ENCODE data around the gene LBX2. TPM values are rescaled to one million over a fixed set of nuclear protein-coding genes. Genes with fewer than 3 reads are reported as not detected.
A peak's percentile ranks its signal among the peaks of the same experiment; 100 is the strongest.
"Not testable (repeated sequence)": the region's sequence is repeated elsewhere in the genome, so short reads cannot be mapped to it uniquely, and the experiment has no call there.

LBX2 gene
- total and polyA plus RNA-seq, 4 donors, result 0.75 to 1.7 (median 0.87) TPM

- WGBS, 2 donors, result 43% methylated on average over 19 of the region's 19 CpGs
- Histone ChIP-seq H3K4me1 (ENCODE audit: control insufficient read depth in 1 of 2, insufficient read depth in 2 of 2, low read length in 2 of 2) (no peaks in the 10 kb centered on the region), H3K9me3 (ENCODE audit: control insufficient read depth, low read length) (no peaks in the 10 kb centered on the region), H3K4me3 (ENCODE audit: low read length in 2 of 2) (no peak overlapping the region), H3K27ac (ENCODE audit: low read depth in 1 of 2, low read length in 2 of 2) (no peak overlapping the region), H3K27me3 (ENCODE audit: control insufficient read depth in 1 of 2, insufficient read depth in 2 of 2, low read length in 1 of 2) (no peaks in the 10 kb centered on the region), H3K36me3 (ENCODE audit: control insufficient read depth in 1 of 2, insufficient read depth in 2 of 2, low read length in 1 of 2) (no peaks in the 10 kb centered on the region)
- ATAC-seq (ENCODE audit: low FRiP score) (no peak), DNase-seq (peak in 1 of 2 donors; percentile 34)
- intact Hi-C loops (cut with DNase I), result no loop called here
These were observed 2.2 kb downstream of the LBX2 start for GRCh38 chr2:74496997-74497776.

GRCh38 chr2:74495440-74495839, 4.0 kb downstream of the LBX2 start:
- H3K4me3 ChIP-seq (ENCODE audit: low read length in 2 of 2), result no peak overlapping the region
- intact Hi-C loops (cut with DNase I), result no loop called here
- WGBS, 2 donors, result 83 to 96% methylated on average over 1 of the region's 1 CpG
- no peaks in the 10 kb centered on the region for H3K4me1 ChIP-seq (ENCODE audit: control insufficient read depth in 1 of 2, insufficient read depth in 2 of 2, low read length in 2 of 2)
- no peak for ATAC-seq (ENCODE audit: low FRiP score)
- no peak overlapping the region for H3K27ac ChIP-seq (ENCODE audit: low read depth in 1 of 2, low read length in 2 of 2)
- no peaks in the 10 kb centered on the region for H3K27me3 ChIP-seq (ENCODE audit: control insufficient read depth in 1 of 2, insufficient read depth in 2 of 2, low read length in 1 of 2)
- H3K9me3 ChIP-seq (ENCODE audit: control insufficient read depth, low read length), result no peaks in the 10 kb centered on the region
- DNase-seq, result no peak
- peaks cover 0 to 11% of the 10 kb centered on the region in 2 donors for H3K36me3 ChIP-seq (ENCODE audit: control insufficient read depth in 1 of 2, insufficient read depth in 2 of 2, low read length in 1 of 2)

GRCh38 chr2:74493546-74493945, 5.9 kb downstream of the LBX2 start:
- H3K9me3 ChIP-seq (ENCODE audit: control insufficient read depth, low read length), result no peaks in the 10 kb centered on the region
- ATAC-seq (ENCODE audit: low FRiP score), result no peak

GRCh38 chr2:74491648-74492544, 7.5 kb downstream of the LBX2 start:
- 91 to 98% methylated on average over 12 of the region's 12 CpGs for WGBS, 2 donors
- DNase-seq (peak in 1 of 2 donors; percentile 20), ATAC-seq (ENCODE audit: low FRiP score) (no peak)
- no peaks in the 10 kb centered on the region for H3K27me3 ChIP-seq (ENCODE audit: control insufficient read depth in 1 of 2, insufficient read depth in 2 of 2, low read length in 1 of 2)
- no peak overlapping the region for H3K27ac ChIP-seq (ENCODE audit: low read depth in 1 of 2, low read length in 2 of 2)
- H3K36me3 ChIP-seq (ENCODE audit: control insufficient read depth in 1 of 2, insufficient read depth in 2 of 2, low read length in 1 of 2), result peaks cover 0 to 13% of the 10 kb centered on the region in 2 donors
- H3K9me3 ChIP-seq (ENCODE audit: control insufficient read depth, low read length), result no peaks in the 10 kb centered on the region
- intact Hi-C loops (cut with DNase I), result no loop called here
- no peaks in the 10 kb centered on the region for H3K4me1 ChIP-seq (ENCODE audit: control insufficient read depth in 1 of 2, insufficient read depth in 2 of 2, low read length in 2 of 2)
- H3K4me3 ChIP-seq (ENCODE audit: low read length in 2 of 2), result no peak overlapping the region

More at GRCh38 chr2:74493546-74493945, 5.9 kb downstream of the LBX2 start:
- H3K36me3 ChIP-seq (ENCODE audit: control insufficient read depth in 1 of 2, insufficient read depth in 2 of 2, low read length in 1 of 2), result peaks cover 0 to 13% of the 10 kb centered on the region in 2 donors
- H3K27ac ChIP-seq (ENCODE audit: low read depth in 1 of 2, low read length in 2 of 2), result no peak overlapping the region
- no peaks in the 10 kb centered on the region for H3K27me3 ChIP-seq (ENCODE audit: control insufficient read depth in 1 of 2, insufficient read depth in 2 of 2, low read length in 1 of 2)
- no peak for DNase-seq
- WGBS, 2 donors, result 82 to 87% methylated on average over 3 of the region's 3 CpGs
- no peak overlapping the region for H3K4me3 ChIP-seq (ENCODE audit: low read length in 2 of 2)
- H3K4me1 ChIP-seq (ENCODE audit: control insufficient read depth in 1 of 2, insufficient read depth in 2 of 2, low read length in 2 of 2), result no peaks in the 10 kb centered on the region
- intact Hi-C loops (cut with DNase I), result no loop called here

- H3K27ac ChIP-seq (ENCODE audit: low read depth in 1 of 2, low read length in 2 of 2), result no peak overlapping the region
- DNase-seq, result peak in 1 of 2 donors; percentile 11
- peaks cover 0 to 13% of the 10 kb centered on the region in 2 donors for H3K36me3 ChIP-seq (ENCODE audit: control insufficient read depth in 1 of 2, insufficient read depth in 2 of 2, low read length in 1 of 2)
- H3K27me3 ChIP-seq (ENCODE audit: control insufficient read depth in 1 of 2, insufficient read depth in 2 of 2, low read length in 1 of 2), result no peaks in the 10 kb centered on the region
- H3K9me3 ChIP-seq (ENCODE audit: control insufficient read depth, low read length), result no peaks in the 10 kb centered on the region
- intact Hi-C loops (cut with DNase I), result no loop called here
- 94 to 96% methylated on average over 9 of the region's 9 CpGs for WGBS, 2 donors
- H3K4me3 ChIP-seq (ENCODE audit: low read length in 2 of 2), result no peak overlapping the region
- no peak for ATAC-seq (ENCODE audit: low FRiP score)
- no peaks in the 10 kb centered on the region for H3K4me1 ChIP-seq (ENCODE audit: control insufficient read depth in 1 of 2, insufficient read depth in 2 of 2, low read length in 2 of 2)
These were observed 9.5 kb downstream of the LBX2 start for GRCh38 chr2:74489906-74490305.

GRCh38 chr2:74488643-74489481, 10.5 kb downstream of the LBX2 start:
- peaks cover 0 to 13% of the 10 kb centered on the region in 2 donors for H3K36me3 ChIP-seq (ENCODE audit: control insufficient read depth in 1 of 2, insufficient read depth in 2 of 2, low read length in 1 of 2)
- no peaks in the 10 kb centered on the region for H3K9me3 ChIP-seq (ENCODE audit: control insufficient read depth, low read length)
- H3K27ac ChIP-seq (ENCODE audit: low read depth in 1 of 2, low read length in 2 of 2), result no peak overlapping the region
- WGBS, 2 donors, result 89 to 90% methylated on average over 9 of the region's 9 CpGs
- DNase-seq (peak in 1 of 2 donors; percentile 6), ATAC-seq (ENCODE audit: low FRiP score) (no peak)
- H3K4me3 ChIP-seq (ENCODE audit: low read length in 2 of 2), result no peak overlapping the region
- H3K4me1 ChIP-seq (ENCODE audit: control insufficient read depth in 1 of 2, insufficient read depth in 2 of 2, low read length in 2 of 2), result no peaks in the 10 kb centered on the region
- no peaks in the 10 kb centered on the region for H3K27me3 ChIP-seq (ENCODE audit: control insufficient read depth in 1 of 2, insufficient read depth in 2 of 2, low read length in 1 of 2)
- intact Hi-C loops (cut with DNase I), result no loop called here

- no peaks in the 10 kb centered on the region for H3K9me3 ChIP-seq (ENCODE audit: control insufficient read depth, low read length)
- 92 to 96% methylated on average over 2 of the region's 2 CpGs for WGBS, 2 donors
- no peak overlapping the region for H3K27ac ChIP-seq (ENCODE audit: low read depth in 1 of 2, low read length in 2 of 2)
- DNase-seq (peak in 1 of 2 donors; percentile 19), ATAC-seq (ENCODE audit: low FRiP score) (no peak)
- H3K36me3 ChIP-seq (ENCODE audit: control insufficient read depth in 1 of 2, insufficient read depth in 2 of 2, low read length in 1 of 2), result peaks cover 0 to 8% of the 10 kb centered on the region in 2 donors
- H3K4me3 ChIP-seq (ENCODE audit: low read length in 2 of 2), result no peak overlapping the region
- intact Hi-C loops (cut with DNase I), result no loop called here
- peaks cover 0 to 3% of the 10 kb centered on the region in 2 donors for H3K4me1 ChIP-seq (ENCODE audit: control insufficient read depth in 1 of 2, insufficient read depth in 2 of 2, low read length in 2 of 2)
- H3K27me3 ChIP-seq (ENCODE audit: control insufficient read depth in 1 of 2, insufficient read depth in 2 of 2, low read length in 1 of 2), result no peaks in the 10 kb centered on the region
These were observed 13.3 kb downstream of the LBX2 start for GRCh38 chr2:74486141-74486540.

GRCh38 chr2:74483675-74484164, 15.7 kb downstream of the LBX2 start:
- not testable (repeated sequence) for ATAC-seq (ENCODE audit: low FRiP score); H3K27ac ChIP-seq (ENCODE audit: low read depth in 1 of 2, low read length in 2 of 2); H3K4me1 ChIP-seq (ENCODE audit: control insufficient read depth in 1 of 2, insufficient read depth in 2 of 2, low read length in 2 of 2); H3K36me3 ChIP-seq (ENCODE audit: control insufficient read depth in 1 of 2, insufficient read depth in 2 of 2, low read length in 1 of 2); H3K9me3 ChIP-seq (ENCODE audit: control insufficient read depth, low read length); H3K27me3 ChIP-seq (ENCODE audit: control insufficient read depth in 1 of 2, insufficient read depth in 2 of 2, low read length in 1 of 2)
- 69 to 76% methylated on average over 19 of the region's 19 CpGs for WGBS, 2 donors
- intact Hi-C loops (cut with DNase I), result loop anchor here (1.0 to 2.0 kb wide), 4 partner anchors 29 to 105 kb away; partner anchors contain the start of genes INO80B (in 2 of the 2), AUP1 (in 1 of the 2) and HTRA2 (in 1 of the 2)
- DNase-seq, result peak in 1 of 2 donors; percentile 37
- H3K4me3 ChIP-seq (ENCODE audit: low read length in 2 of 2), result peak overlapping the region; percentile 7 to 50

Data from aorta (tissue), 5 donors.